ENCODE results near the gene AP5B1. TPM values are rescaled to one million over a fixed set of nuclear protein-coding genes. Genes with fewer than 3 reads are reported as not detected.

The AP5B1 gene
- total and polyA plus RNA-seq, 2 of the 8 experiments (the other 6 are each of a cell fraction or from before 2014, with no cell fraction given), result 7.6 to 10.0 TPM

GRCh38 chr11:65790104-65790901 is 9.5 kb upstream of the AP5B1 start:
- no peak for FAIRE-seq
- no peaks in the 10 kb centered on the region for H3K79me2 ChIP-seq (ENCODE audit: control insufficient read depth in 1 of 2, insufficient read depth in 2 of 2, low read length in 2 of 2)
- CTCF ChIA-PET (ENCODE audit: partially characterized antibody), result interaction anchor here (0.6 to 12.7 kb wide), 15 partner anchors 9 to 276 kb away, joined by 3 to 128 read pairs (median 4); partner anchors contain the start of genes AP5B1 and MUS81
- TF ChIP-seq, protein P1, sequence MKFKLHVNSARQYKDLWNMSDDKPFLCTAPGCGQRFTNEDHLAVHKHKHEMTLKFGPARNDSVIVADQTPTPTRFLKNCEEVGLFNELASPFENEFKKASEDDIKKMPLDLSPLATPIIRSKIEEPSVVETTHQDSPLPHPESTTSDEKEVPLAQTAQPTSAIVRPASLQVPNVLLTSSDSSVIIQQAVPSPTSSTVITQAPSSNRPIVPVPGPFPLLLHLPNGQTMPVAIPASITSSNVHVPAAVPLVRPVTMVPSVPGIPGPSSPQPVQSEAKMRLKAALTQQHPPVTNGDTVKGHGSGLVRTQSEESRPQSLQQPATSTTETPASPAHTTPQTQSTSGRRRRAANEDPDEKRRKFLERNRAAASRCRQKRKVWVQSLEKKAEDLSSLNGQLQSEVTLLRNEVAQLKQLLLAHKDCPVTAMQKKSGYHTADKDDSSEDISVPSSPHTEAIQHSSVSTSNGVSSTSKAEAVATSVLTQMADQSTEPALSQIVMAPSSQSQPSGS (IDR thresholded peaks at IDR 0.05; ENCODE audit: low read length), result no peak
- no peak for TF ChIP-seq POLR2AphosphoS5 (IDR thresholded peaks at IDR 0.05; ENCODE audit: low read depth, low read length)
- no peak for TF ChIP-seq SRF (IDR thresholded peaks at IDR 0.05; ENCODE audit: low read depth, low read length)
- H3K4me1 ChIP-seq (replicated peaks in 1 of 4; ENCODE audit: control insufficient read depth in 3 of 4, insufficient read depth in 4 of 4, low read length in 3 of 4), result peaks cover 14 to 30% (median 25%) of the 10 kb centered on the region in 4 experiments
- peaks cover 18 to 36% (median 32%) of the 10 kb centered on the region in 4 experiments for H3K27me3 ChIP-seq (replicated peaks in 1 of 4; ENCODE audit: control insufficient read depth in 3 of 4, extremely low read depth in 1 of 4, insufficient read depth in 3 of 4, low read length in 3 of 4)
- H3K79me1 ChIP-seq (ENCODE audit: low read depth, low read length), result 0 out of 2 replicates have a peak, but pooled peaks cover 3% of the 10 kb centered on the region
- no peak overlapping the region for H3K9ac ChIP-seq (replicated peaks in 1 of 4; ENCODE audit: extremely low read depth in 1 of 4, low read depth in 3 of 4, low read length in 3 of 4)
- H3K56ac ChIP-seq (replicated peaks; ENCODE audit: insufficient read length, low read depth, low read length), result no peak overlapping the region
- H4K8ac ChIP-seq (ENCODE audit: extremely low read depth, insufficient read depth, low read length), result no peak overlapping the region
- H3K23me2 ChIP-seq (ENCODE audit: low read depth, low read length), result peaks cover 15% of the 10 kb centered on the region; the same call in 1 of the 2 replicates
- peak overlapping the region; percentile 93 for H4K91ac ChIP-seq (replicated peaks; ENCODE audit: insufficient read length, low read length)
- H2AK5ac ChIP-seq (ENCODE audit: low read depth, low read length), result no peak overlapping the region
- peak overlapping the region; percentile 22 for H4K5ac ChIP-seq (ENCODE audit: insufficient read length, low read depth, low read length)
- H3K23ac ChIP-seq (ENCODE audit: insufficient read length), result no peak overlapping the region
- H3K36me3 ChIP-seq (ENCODE audit: control insufficient read depth in 2 of 4, insufficient read depth in 4 of 4, low read length in 3 of 4), result peaks cover 0 to 3% (median 0%) of the 10 kb centered on the region in 4 experiments; a peak in 2 of 8 replicates
- H2BK12ac ChIP-seq (ENCODE audit: low read depth, low read length), result peak overlapping the region; percentile 75; the same call in 1 of the 2 replicates
- WGBS, 2 experiments (ENCODE audit: extremely low coverage in 1 of 2, insufficient coverage in 1 of 2, insufficient read length in 1 of 2, insufficient replicate concordance in 2 of 2, low coverage in 1 of 2, low lambda C conversion rate in 2 of 2, missing lambda C conversion rate in 1 of 2), result 88% methylated on average over 13 of the region's 13 CpGs; no CpG with 5 or more reads in 1 of the 2 experiments
- H3K4ac ChIP-seq (replicated peaks; ENCODE audit: insufficient read length, low read depth, low read length), result peak overlapping the region; percentile 83
- no peak for DNase-seq (ENCODE audit: low read depth in 1 of 2, low spot score in 2 of 2)
- no peak overlapping the region for H2AFZ ChIP-seq (ENCODE audit: low read length)
- peak overlapping the region; percentile 68; the same call in 1 of the 2 replicates for H2BK5ac ChIP-seq (ENCODE audit: low read depth, low read length)
- peak overlapping the region; percentile 1 for H3K18ac ChIP-seq (ENCODE audit: extremely low read depth, low read length)
- H2BK120ac ChIP-seq (replicated peaks; ENCODE audit: low read depth, low read length), result peak overlapping the region; percentile 60
- POLR2A ChIA-PET (ENCODE audit: partially characterized antibody), result interaction anchor here (0.9 to 3.6 kb wide), 6 partner anchors 10 to 71 kb away, joined by 3 to 20 read pairs (median 5); partner anchors contain the start of gene MUS81
- peaks cover 0 to 3% of the 10 kb centered on the region in 2 experiments for H4K20me1 ChIP-seq (replicated peaks in 1 of 2; ENCODE audit: control insufficient read depth in 1 of 2, insufficient read depth in 2 of 2, low read length in 2 of 2)
- peak overlapping the region; percentile 75; the same call in 1 of the 2 replicates for H2BK15ac ChIP-seq (ENCODE audit: low read length)
- H3K14ac ChIP-seq (ENCODE audit: insufficient read length), result no peak overlapping the region
- H3K4me2 ChIP-seq (ENCODE audit: insufficient read depth in 1 of 2, low read depth in 2 of 2, low read length in 2 of 2), result peak overlapping the region in 1 of 2 experiments; percentile 11; a peak in 1 of 4 replicates
- H3K27ac ChIP-seq (ENCODE audit: low read depth, low read length), result no peak overlapping the region
- peak overlapping the region; percentile 75; the same call in 1 of the 2 replicates for H2BK20ac ChIP-seq (ENCODE audit: low read length)
- H3K4me3 ChIP-seq (ENCODE audit: extremely low read depth in 1 of 4, insufficient read depth in 2 of 4, low read depth in 3 of 4, low read length in 4 of 4), result no peak overlapping the region
- no peaks in the 10 kb centered on the region for H3K9me3 ChIP-seq (ENCODE audit: insufficient read depth in 2 of 2, low read depth in 1 of 2, low read length in 1 of 2)
